Measurements from ENCODE around the gene PAX8.

- TF ChIP-seq CTCF (conservative IDR thresholded peaks at IDR 0.05; ENCODE audit: low read length) (no peak), EZH2phosphoT487 (IDR thresholded peaks at IDR 0.05; ENCODE audit: borderline replicate concordance, low read depth, low read length) (no peak)
Measured at GRCh38 chr2:113273027-113273551, 5.6 kb downstream of the PAX8 start.
